CD4-positive, alpha-beta T cell treated with Interferon alpha-2 for 1 hour (primary cell): Measurements from ENCODE around the gene PCDH9.

Experiments used
- DNase-seq, 2 donors: peaks; one replicate each; pipeline ENCODE4 v3.0.0-alpha.2; 2020 to 2022

PCDH9 gene

DNA sequence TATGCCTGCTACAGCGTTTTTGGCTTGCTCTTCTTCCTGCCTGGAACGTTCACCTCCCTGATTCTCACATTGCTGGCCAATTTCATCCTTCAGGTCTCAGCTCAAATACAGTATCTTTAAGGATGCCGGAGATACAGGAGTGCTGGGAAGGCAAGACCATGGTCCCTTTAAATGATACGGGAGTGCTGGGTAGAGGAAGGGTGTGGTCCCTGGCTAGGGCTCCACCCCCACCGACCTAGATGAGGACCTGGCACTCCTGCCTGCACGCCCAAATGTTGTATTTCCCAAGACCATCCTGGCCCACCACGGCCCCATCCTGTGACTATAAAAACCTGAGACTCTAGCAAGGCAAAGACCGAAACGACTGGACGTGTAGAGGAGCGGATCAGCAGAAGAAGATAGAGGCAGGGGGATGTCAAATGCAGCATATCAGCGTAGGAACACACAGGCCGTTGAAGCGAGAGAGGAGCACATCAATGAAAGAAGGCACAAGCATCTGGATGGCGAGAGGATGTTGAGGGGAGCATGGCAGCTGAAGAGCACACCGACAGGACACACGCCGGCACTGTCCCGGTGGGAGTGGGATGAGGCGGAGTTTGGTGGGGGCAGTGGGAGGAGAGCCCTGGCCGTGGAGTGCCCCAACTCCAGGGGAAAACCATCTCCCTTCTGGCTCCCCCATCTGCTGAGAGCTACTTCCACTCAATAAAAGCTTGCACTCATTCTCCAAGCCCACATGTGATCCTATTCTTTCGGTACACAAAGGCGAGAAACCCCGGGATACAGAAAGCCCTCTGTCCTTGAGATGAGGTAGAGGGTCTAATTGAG lies 74.0 kb downstream of the PCDH9 start:
- no peak for DNase-seq

DNA sequence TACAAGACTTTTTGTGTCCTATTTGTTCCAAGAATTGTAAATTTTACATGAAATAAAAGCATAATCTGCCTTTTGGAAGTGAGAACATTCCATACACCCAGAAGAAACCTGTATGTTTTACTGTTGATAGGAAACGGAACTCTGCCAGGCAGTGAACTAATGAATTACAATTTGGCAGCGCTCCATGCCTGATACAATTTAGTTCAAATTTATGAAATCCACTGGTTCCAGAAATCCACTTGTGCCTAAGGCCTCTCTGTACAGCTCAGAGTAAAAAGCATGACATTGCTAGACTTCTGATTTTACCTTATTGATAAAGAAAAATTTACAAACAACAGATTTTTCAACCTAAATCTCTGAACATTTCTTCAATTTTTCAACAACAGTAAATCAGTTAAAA lies 78.1 kb downstream of the PCDH9 start:
- no peak for DNase-seq

DNA sequence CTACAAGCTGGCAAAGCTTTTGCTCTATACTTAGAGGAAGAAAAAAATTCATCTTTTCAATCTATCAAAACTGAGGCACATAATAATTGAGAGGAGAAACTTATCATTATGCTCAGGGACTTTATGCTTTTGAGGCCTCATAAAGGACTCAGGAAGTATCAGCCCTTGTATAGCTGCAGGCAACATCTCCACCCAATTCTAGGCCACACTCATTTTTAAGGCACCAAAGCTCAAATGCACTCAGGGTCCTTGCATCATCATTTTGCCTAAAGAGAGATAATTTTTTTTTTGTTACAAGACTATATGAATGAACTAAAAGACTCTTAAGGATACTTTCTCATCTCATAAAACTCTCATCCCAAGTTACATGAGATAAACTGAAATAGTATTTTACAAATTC lies 78.5 kb downstream of the PCDH9 start:
- no peak for DNase-seq

DNA sequence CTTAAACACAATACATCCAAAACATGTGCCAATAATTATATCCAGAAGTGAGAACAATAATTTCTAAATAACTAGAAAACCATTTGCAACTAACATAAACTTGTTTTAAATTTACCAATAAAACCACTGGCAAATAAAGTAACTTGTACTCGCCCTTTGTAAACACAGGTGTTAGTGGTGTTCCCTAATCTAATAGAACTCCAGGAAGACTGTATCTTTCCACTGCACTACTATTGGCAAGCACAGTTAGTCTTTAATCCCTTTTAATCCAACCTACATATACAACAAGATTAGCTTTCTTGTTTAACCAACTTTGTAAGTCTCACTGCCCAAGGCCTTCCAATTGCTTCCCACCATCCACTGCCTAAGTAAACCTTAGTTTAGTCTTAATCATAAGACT lies 79.5 kb downstream of the PCDH9 start:
- no peak for DNase-seq

DNA sequence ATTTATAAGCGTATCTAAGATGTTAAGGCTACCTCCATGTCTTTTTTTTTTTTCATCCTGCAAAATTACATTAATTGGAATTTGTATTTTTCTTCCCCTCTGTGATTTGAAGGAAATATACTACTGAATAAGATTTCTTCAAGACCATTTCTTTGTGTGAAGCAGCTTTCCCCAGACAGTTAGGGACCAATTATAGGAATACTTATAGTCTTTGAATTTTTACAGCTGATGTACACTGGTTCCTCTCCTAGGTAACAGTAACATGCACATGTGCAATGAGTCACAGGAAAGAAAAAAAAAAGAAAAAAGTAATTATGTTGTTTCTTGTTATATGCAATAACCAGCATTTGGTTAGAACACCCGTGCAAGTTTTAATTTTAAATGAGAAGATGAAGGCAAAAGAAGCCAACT lies 82.0 kb downstream of the PCDH9 start:
- no peak for DNase-seq

DNA sequence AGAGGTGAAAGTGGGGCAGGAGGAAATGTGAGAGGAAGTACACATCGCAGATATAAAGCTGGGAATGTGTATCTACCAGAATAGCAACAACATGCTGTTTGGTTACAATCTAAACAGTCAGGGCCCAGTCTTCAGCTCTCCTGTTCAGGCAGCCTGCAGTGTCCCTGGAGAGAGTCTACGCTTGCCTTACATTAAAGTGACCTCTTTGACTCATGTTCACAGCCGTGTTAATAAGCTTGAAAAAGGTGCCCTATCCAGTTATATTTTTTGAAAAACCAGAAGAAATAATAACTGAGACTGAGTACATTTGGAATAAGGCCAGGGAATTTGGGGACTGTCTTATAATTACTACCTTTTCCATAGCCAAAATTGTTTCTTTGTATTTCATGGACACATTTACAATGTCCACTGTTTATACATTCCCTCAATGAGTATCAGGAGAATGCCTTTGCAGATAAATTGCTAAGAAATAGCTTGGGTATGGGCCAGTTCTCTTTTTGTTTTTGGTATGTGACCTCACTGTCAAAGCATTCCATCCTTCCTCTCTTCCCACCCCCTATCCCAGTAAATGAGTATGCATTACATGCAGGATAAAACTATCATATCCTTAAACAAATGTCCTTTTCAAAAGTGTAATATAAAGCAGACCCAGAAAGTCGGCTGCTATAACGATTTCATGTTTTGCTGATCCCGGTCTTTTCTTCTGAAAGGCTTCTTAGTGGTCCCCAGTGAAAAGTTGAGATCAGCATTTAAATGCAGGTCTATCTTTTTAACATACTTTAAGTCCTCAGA lies 82.6 kb downstream of the PCDH9 start:
- DNase-seq: no peak

DNA sequence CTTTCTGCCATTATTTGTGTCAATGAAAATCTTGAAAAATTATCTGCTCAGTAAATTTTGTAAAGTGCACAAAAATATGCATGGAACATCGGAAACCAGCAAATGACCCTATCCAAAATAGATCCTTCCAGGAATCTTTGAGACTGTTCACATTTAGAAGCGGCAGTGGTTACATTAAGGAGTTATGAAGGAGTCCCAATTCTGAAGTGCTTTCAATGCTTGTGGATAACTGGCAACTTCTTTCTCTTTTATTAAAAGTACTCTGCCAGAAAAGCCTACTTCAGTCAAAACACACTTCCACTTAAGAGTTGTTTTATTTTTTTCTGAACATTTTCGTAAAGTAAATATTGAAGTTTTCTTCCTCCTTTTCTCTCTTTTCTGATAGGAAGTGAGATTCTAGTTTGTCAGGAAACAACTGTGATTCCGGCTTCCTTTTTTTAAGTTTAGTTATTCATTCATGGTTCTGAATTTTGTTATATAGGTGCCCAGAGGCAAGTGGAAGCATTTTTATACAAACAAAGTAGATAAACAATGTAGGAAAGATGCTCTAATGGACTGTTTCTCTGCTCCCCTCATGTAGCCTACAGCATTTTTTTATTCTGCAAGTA lies 83.5 kb downstream of the PCDH9 start:
- DNase-seq: no peak

DNA sequence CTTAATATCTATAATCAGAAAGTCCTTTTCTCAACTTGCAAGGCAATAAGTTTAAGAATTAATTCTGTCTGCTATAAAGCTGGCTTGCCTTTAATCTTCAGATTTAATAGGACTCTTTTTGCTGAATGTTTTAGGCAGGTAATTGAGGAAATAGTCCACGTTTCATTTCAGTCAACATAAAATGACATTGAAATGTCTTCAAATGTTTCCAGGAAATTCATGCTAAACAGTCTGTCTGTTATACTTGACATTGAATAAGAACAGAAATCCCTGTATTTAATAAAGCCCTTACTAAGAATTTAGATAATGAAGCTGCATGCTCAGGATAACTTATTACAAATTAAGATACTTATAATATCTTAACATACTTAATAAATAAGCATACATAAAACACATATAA lies 84.2 kb downstream of the PCDH9 start:
- no peak for DNase-seq

DNA sequence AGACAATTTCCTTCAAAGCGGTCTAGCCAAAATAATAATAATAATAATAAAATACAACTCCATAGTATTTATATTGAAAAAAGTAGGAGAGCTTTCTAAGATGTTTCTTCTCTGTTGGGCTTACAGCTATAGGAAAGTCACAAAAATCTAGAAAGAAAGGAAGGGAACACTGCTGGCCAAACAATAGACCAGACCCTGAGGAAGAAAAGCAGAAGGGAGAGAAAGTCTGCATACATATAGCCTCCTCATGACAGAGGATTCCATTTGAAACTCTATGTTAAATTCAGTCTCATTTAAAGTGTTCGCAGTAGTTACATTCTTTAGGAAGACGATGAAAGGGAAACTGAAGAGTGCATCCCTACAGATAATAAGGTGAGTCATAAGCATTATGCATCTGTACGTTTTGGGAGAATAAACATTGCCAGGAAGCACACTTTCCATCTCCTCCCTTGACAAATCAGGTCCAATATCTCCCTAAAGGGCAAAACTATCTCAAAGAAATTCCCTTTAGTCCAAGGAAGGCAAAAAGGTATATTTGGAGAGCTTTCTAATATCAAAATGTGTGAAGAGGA lies 86.5 kb downstream of the PCDH9 start:
- DNase-seq: no peak

DNA sequence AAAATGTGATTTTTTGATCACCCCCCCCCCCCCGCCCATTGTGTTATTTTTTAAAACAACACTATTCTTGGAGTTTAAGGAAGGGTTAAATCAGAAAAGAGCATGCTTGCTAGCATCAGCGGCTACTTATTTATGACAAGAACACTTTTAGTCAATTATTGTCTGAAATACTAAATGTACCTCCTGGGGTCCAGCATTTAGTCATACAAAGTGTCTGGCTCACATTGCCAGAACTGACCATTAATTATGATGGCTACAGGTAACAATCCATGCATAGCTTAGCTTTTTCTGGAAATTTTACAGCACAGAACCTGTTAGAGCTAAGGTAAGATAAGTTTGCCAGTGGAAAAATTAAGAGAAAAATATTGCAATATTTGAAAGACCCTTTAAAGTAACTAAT lies 90.1 kb downstream of the PCDH9 start:
- no peak for DNase-seq

DNA sequence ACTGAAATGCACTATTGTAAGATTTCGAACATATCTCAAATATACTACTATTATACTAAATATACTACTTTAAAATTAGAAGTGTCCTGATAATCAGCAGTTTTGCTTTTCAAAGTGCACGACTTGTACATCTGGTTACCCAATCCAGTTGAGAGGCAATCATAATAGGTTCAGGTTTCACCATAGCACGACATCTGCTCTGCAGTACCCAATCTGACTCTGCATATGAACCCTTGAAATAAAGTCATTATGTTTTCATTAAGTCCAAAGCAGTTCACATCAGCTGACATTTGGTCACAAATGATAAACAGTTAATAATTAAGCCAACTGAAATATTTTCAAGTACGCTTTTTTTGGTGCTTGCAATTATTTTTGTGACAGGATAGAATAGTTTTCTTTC lies 90.6 kb downstream of the PCDH9 start:
- no peak for DNase-seq

DNA sequence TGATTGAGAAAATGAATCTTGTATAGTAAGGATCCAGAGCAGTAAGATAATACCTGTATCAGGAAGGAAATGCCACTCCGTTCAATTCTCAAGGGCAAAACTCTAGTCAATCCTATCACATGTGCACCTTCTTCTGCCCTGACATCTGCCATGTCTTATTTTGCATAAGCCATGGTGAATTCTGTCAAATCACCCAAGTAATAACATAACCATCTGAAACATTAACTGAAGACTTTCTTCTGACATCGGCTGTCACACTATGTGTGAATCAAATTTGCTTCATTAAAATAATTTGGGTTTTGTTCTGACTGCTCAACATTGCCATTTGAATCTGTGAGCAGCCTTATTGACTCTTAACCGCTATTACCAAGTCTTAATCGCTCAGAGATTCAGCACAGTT lies 91.2 kb downstream of the PCDH9 start:
- DNase-seq: no peak

DNA sequence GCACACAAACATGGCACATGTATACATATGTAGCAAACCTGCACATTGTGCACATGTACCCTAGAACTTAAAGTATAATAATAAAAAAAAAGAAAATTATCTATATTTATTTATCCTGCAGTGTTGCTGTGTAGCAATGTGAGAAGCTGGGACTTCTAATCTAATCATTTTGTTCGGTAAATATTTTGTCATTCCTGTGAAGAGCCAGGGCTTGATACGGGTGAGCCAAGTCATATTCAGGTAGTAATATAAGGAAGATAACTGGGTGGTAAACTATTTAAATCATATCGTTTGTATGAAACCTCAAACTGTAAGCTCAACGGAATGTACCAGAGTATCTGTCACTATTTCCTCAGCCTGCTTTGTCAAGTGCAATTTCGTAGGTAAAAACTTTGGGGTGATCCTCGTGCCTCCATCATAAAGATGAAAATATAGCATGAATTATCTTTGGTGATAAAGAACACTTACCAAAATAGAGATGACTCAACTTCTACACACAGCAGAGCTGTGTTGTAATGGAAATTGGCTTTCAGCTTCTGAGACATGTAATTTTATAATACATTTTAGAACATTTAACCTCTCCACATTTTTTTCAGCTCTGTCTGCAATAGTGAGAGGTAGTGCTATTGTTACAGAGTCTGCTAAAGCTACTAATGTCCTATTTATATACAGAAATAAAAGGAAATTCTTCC lies 92.9 kb downstream of the PCDH9 start:
- DNase-seq: no peak

DNA sequence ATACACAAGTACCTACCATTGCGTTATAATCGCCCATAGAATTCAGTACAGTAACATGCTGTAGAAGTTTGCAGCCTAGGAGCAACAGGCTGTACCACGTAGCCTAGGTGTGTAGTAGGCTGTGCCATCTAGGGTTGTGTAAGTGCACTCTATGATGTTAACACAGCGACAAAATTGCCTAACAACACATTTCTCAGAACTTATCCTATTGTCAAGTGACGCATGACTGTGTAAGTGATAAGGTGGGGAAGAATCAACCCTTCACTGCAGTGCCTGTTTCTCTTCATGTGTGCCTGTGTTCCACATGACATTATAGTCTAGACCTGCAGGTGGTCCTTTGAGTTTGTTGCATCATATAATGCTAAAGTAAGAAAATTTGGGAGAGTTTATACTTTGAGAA lies 94.0 kb downstream of the PCDH9 start:
- no peak for DNase-seq

DNA sequence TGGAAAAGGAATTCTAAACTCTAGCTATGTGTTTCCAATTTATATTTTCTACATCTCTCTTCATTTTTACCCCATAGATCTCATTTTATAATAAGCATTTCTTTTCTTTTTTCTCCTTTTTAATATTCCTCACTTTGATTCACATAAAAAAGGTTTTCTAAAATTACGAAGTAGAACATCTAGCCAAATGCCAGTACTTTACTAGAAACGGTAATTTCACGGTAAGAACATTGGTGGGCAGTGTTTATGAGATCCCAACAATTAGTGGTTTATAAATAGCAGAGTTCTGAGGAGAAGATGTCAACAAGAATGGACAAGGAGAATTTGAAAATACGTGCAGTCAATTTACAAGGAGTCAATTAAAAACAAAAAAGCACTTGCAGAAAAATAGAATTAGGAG lies 94.8 kb downstream of the PCDH9 start:
- no peak for DNase-seq

DNA sequence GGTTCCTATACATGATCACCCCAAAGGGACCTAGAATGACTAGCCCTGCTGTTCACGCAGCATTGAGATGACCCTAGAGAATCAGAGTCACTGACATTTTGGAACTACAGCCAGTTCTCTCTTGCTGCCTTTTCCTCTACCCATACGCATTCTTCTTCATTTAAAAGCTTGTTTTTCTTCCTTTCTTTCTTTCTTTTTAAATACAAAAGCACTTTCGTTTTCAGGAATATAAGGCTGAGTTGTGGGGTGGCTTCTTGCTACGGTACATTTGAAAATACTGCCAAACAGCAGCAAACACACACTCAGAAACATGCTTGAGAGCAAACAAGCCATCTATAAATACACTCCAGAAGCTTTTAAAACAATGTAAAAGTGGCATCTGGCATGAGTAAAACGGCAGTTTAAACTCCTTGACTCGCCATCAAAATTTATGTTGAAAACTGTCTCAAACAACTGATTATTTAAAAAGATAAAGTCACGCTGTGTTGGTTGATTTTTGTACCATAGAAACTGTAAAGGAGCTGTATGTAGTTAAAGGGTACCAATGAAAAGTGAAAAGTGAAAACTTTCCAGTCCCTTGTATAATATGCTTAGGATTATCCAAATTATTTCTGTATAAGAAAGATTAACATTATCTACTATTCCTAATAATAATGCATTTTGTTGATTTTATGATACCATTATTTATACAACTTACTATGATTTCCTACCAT lies 95.6 kb downstream of the PCDH9 start:
- DNase-seq: no peak

DNA sequence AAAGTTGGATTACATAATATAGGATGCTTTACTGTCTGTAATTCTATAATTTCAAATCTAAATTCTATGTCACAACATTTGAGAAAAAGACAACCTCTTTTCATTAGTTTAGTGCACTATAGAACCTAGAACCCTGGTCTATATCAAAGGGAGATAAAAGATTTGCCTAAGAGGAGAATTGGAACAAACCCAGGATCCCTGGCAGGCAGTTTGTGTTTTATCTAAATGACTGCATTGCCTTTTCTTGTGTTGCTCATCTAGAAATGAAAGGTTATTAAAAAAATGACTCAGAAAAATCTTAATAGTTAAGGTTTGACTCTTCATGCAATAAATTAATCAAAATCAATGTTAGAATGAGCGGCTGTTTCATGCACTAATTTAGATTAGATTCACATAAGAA lies 96.7 kb downstream of the PCDH9 start:
- DNase-seq: no peak

DNA sequence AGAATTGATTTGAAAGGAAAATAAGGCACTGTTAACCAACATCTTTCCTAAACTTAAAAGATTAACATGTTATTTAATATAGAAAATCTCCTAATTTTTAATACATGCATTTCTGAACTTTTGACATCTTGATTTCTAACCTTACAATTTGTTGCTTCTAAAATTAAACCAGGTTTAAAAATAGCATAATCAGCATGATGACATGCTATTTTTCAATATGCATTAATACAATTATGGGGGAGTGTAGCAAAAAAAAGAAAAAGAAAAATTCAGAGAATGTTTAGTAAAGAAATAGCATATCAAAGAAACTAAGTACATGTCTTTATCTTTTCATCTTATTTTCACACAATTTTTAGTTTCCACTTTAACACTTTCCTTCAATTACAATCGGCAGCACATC lies 98.7 kb downstream of the PCDH9 start:
- DNase-seq: no peak

DNA sequence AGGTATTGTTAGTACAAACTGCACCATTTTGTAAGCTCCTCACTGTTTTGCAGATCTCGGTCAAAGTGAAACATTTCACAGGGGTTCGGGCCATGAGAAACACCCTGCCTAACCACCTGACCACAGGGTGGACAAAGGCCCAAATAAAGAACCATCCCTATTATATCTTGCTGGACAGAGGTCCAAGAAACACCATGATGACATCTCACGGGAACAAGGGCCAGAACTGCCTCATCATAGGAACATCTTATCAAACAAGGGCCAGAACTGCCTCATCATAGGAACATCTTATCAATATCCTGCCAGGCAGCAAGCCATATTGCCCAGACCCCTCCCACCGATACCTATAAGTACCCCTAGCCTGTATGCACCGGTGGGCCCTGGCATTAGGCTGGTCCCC lies 99.7 kb downstream of the PCDH9 start:
- no peak for DNase-seq

DNA sequence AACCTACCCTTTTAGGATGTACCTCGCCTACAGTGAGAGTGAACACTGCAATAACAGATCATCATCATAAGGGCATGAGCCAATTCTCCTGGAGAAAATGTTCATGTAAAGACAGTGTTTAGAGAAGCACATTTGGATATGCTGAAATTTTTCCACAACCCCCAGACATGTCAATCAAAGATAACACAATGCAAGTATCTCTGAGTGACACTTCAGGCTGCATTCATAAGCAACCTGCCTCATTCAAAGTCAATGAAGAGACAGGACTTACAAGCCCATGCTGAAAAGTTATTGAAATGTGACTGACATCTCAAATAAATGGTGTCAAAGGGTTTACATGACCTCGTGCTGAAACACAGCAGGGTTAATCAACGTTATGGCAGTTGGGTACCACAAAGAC lies 102.0 kb downstream of the PCDH9 start:
- no peak for DNase-seq

DNA sequence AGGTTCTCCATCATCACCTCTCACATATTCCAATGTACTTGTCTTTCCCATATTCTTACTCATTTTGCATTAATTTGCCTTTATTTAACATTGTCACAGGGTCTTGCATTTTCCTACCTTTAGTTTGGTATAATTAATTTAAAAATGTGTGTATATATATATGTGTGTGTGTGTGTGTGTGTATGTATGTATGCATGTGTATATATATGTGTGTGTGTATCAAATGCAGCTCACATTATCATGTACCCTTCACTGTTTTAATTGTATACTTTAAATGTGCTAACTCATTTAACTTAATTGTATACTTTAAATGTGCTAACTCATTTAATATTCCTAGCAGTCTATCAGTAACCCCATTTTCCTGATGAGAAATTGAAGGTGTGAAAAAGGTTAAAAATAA lies 104.5 kb downstream of the PCDH9 start:
- DNase-seq: no peak

DNA sequence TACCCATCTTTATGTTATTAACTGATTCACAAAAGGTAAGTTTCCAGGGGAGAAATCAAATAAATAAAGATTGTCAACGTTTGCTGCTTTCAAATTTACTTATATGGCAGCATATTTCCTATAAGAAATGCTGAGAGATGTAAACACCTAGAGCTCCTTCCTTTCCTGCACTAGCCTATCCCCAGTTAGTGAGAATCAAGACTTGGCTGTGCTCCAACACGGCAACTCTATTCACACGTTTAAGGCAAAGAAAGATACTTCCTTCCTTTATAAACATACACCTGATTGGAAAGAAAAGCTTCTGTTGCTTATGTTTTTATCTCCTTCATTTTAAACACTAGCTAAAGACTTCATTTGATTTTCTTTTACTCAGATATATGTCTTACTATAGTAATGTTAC lies 107.0 kb downstream of the PCDH9 start:
- DNase-seq: no peak
